Upper lobe of right lung (tissue), 1 donor: ENCODE data around the gene AMIGO3. TPM values are rescaled to one million over a fixed set of nuclear protein-coding genes. Genes with fewer than 3 reads are reported as not detected.

Experiments used
- ATAC-seq: fragments of 200-7000 bp; cut with Tn5 transposase; one replicate; pipeline ENCODE4 v1.9.1; 2020; ENCODE audit warnings: mild to moderate bottlenecking, moderate library complexity
- DNase-seq: peaks from one replicate; pipeline ENCODE4 v3.0.0-alpha.2; 2020
- H3K27ac ChIP-seq: fragments of 200-600 bp; one replicate; pipeline ENCODE4 v1.8.0; 2022
- H3K27me3 ChIP-seq: fragments of 200-600 bp; one replicate; pipeline ENCODE4 v1.8.0; 2022; ENCODE audit warnings: mild to moderate bottlenecking
- H3K36me3 ChIP-seq: fragments of 200-600 bp; one replicate; pipeline ENCODE4 v1.8.0; 2022
- H3K4me1 ChIP-seq: fragments of 200-600 bp; one replicate; pipeline ENCODE4 v1.8.0; 2022
- H3K4me3 ChIP-seq: fragments of 200-600 bp; one replicate; pipeline ENCODE4 v1.8.0; 2022; ENCODE audit warnings: mild to moderate bottlenecking
- H3K9me3 ChIP-seq: fragments of 200-600 bp; one replicate; pipeline ENCODE4 v1.8.0; 2022
- intact Hi-C: fragments of 100-400 bp; cut with DNase I; formaldehyde crosslinking; loops from one replicate; pipeline ENCODE4 v1.11.0; 2022
- total RNA-seq: library from RNA; stranded (reverse); fragmentation: NEBNext Ultra II Directional; extraction: Animal tissue kit (Norgen Biotek cat#: 25700); gene quantifications from one replicate; pipeline ENCODE4 v1.2.1, GENCODE V29; 2021
- TF ChIP-seq, protein P1 (sequence below): fragments of 200-600 bp; IDR thresholded peaks from one replicate; pipeline ENCODE4 v1.8.0; 2022; ENCODE audit warnings: antibody characterized with exemption
- donor health status: DM: no; HTN: yes; CAD: no; lungs with severe emphysema.

The AMIGO3 gene
- total RNA-seq, 1 donor from 2014 or later, result 0.26 TPM

DNA sequence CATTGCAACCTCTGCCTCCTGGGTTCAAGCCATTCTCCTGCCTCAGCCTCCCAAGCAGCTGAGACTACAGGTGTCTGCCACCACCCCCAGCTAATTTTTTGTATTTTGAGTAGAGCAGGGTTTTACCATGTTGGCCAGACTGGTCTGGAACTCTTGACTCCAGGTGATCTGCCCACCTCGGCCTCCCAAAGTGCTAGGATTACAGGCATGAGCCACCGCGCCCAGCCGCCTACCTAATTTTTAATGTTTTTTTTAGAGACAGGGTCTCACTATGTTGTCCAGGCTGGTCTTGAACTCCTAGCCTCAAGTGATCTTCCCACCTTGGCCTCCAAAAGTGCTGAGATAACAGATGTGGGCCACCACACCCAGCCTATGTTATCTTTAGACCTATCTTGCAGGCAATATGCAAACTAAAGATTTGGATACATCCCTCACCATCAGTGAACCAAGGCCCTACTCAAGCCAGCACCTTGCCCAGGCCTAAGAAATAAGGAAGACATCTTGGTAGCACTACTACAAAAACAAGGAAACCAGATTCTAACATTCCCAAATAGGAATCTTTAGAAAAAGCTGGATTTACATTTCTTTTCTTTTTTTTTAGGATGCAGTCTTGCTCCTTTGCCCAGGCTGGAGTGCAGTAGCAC, 10.6 kb upstream of the AMIGO3 start:
- Histone ChIP-seq H3K27me3 (no peaks in the 10 kb centered on the region), H3K4me3 (no peak overlapping the region), H3K9me3 (no peaks in the 10 kb centered on the region), H3K27ac (no peak overlapping the region), H3K36me3 (peaks cover 71% of the 10 kb centered on the region), H3K4me1 (peaks cover 7% of the 10 kb centered on the region)
- DNase-seq, result no peak
- TF ChIP-seq, protein P1, sequence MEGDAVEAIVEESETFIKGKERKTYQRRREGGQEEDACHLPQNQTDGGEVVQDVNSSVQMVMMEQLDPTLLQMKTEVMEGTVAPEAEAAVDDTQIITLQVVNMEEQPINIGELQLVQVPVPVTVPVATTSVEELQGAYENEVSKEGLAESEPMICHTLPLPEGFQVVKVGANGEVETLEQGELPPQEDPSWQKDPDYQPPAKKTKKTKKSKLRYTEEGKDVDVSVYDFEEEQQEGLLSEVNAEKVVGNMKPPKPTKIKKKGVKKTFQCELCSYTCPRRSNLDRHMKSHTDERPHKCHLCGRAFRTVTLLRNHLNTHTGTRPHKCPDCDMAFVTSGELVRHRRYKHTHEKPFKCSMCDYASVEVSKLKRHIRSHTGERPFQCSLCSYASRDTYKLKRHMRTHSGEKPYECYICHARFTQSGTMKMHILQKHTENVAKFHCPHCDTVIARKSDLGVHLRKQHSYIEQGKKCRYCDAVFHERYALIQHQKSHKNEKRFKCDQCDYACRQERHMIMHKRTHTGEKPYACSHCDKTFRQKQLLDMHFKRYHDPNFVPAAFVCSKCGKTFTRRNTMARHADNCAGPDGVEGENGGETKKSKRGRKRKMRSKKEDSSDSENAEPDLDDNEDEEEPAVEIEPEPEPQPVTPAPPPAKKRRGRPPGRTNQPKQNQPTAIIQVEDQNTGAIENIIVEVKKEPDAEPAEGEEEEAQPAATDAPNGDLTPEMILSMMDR, result no peak
- intact Hi-C loops, result no loop called here
- ATAC-seq, result no peak

DNA sequence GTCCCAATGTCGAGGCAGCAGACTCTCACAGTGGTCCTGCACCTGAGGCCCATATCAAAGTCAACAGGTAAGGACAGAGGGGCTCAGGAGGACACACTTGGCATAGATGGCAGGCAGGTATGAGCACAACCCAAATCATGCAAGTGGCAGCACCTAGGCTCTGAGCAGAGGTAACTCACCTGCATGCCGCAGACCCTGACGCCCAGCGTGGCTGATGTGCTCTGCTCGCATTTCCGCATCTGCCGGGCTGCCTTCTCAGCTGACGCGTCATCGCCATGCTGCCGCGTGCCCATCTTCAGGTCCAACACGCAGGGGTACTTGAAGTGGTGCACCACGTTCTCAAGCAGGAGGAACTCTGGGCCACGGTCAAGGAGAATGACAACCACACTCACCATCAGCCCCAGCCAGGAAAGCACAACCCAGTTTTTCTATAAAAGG, 8.5 kb upstream of the AMIGO3 start:
- no peak overlapping the region for H3K4me3 ChIP-seq
- no peaks in the 10 kb centered on the region for H3K9me3 ChIP-seq
- no peak overlapping the region for H3K27ac ChIP-seq
- ATAC-seq (no peak), DNase-seq (peak; percentile 63)
- TF ChIP-seq, protein P1, result no peak
- H3K36me3 ChIP-seq, result peaks cover 55% of the 10 kb centered on the region
- intact Hi-C loops, result no loop called here
- H3K27me3 ChIP-seq, result no peaks in the 10 kb centered on the region
- H3K4me1 ChIP-seq, result peaks cover 10% of the 10 kb centered on the region

DNA sequence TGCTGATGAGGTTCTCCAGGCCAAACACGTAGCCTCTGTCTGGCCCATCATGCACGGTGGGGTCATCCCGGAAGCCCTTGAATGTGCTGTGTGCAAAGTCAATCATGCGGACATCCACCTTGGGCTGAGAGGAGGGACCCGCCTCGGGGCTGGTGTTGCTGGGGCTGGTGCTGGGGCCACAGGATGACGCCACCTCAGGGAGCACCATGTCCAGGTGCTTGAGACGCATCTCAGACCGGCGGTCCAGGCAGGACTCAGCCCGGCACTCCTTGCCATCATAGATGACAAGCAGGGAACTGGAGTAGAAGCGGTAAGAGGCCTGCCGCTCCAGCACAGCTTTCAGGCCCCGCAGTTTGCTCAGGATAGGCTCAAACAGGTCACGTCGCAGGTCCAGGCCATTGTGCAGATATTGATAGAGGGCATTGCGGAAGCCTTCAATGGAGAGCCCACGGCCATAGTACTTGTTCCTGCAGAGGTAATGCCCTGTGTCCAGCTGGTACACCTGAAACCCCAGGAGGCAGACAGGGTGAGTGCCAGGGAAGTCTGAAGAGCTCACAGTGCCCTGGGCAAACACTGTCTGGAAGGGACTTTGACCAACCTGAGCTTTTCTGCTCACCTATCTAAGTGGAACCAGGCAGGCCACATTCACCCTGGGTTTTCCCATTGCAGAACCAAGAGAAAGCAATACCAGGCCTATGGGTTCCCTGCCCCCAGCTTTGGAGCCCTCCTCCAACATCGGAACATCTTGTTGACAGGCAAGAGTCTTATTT, 7.9 kb upstream of the AMIGO3 start:
- TF ChIP-seq, protein P1, result no peak
- intact Hi-C loops, result no loop called here
- H3K9me3 ChIP-seq, result no peaks in the 10 kb centered on the region
- H3K27ac ChIP-seq, result no peak overlapping the region
- H3K27me3 ChIP-seq, result no peaks in the 10 kb centered on the region
- no peak overlapping the region for H3K4me3 ChIP-seq
- no peak for DNase-seq
- H3K36me3 ChIP-seq, result peaks cover 50% of the 10 kb centered on the region
- peaks cover 16% of the 10 kb centered on the region for H3K4me1 ChIP-seq
- ATAC-seq, result no peak

DNA sequence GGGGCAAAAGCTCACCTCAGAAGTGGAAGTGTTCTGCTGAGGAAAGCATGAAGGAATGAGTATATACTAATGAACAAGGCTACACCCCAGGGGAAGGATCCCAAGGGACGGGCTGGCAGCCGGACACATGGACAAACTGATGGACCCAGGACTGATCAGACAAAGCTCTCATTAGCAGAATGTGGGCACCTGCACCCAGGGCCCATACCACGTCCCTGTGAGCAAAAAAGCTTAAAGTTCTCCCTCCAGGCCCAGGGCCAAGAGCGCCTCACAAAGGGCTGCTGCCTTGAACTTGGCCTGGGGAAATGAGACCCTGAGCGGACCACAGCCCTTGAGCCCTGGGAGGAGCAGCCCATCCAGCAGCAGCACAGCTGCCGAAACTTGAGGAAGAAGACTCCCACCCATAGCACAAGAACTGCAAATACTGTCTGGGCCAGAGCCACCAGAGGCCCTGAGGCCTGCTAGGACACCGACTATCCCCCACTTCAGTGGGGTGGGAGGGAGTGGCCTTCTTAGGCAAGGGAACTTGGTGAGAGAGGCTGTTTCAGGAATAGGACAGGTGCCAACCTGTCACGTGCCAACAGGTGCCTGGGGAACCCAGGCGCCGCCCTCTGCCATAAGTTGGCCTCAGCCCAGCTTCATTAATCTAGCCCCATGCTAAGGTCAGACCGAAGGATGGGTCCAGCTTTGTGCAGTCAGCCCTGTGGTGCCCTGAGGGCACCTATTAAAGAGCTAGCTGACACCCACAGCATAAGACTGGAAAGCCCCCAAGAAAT, 6.6 kb upstream of the AMIGO3 start:
- Histone ChIP-seq H3K4me1 (peaks cover 19% of the 10 kb centered on the region), H3K36me3 (peaks cover 50% of the 10 kb centered on the region), H3K4me3 (no peak overlapping the region), H3K27ac (no peak overlapping the region), H3K9me3 (no peaks in the 10 kb centered on the region), H3K27me3 (no peaks in the 10 kb centered on the region)
- TF ChIP-seq, protein P1, result no peak
- ATAC-seq, result no peak
- DNase-seq, result no peak
- intact Hi-C loops, result no loop called here

DNA sequence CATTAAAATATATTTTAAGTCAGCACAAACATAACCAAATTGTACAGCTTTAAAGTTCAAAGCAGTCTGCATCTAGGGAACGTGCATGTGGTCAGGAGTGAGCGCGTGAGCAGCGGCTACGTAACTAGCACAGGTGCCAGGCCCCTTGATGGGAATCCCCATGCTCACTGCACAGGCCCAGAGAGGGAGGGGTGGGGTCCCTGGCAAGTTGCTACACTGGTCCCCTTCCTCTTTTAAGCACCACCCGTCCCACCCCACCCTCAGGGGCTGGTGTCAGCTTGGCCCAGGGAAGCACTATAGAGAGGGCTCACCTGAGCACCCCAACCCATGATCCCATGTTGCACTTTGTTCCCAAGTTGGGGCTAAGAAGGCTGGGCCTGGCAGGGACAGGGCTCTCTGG, 5.1 kb upstream of the AMIGO3 start:
- ATAC-seq (no peak), DNase-seq (peak; percentile 67)
- Histone ChIP-seq H3K9me3 (no peaks in the 10 kb centered on the region), H3K4me1 (peaks cover 19% of the 10 kb centered on the region), H3K27me3 (no peaks in the 10 kb centered on the region), H3K36me3 (peaks cover 39% of the 10 kb centered on the region), H3K27ac (peak overlapping the region; percentile 99), H3K4me3 (peak overlapping the region; percentile 99)
- TF ChIP-seq, protein P1, result no peak
- intact Hi-C loops, result no loop called here
